Measurements from ENCODE around the gene LMF1.
A peak's percentile ranks its signal among the peaks of the same experiment; 100 is the strongest.
"Not testable (repeated sequence)": the region's sequence is repeated elsewhere in the genome, so short reads cannot be mapped to it uniquely, and the experiment has no call there.

LMF1 gene

DNA sequence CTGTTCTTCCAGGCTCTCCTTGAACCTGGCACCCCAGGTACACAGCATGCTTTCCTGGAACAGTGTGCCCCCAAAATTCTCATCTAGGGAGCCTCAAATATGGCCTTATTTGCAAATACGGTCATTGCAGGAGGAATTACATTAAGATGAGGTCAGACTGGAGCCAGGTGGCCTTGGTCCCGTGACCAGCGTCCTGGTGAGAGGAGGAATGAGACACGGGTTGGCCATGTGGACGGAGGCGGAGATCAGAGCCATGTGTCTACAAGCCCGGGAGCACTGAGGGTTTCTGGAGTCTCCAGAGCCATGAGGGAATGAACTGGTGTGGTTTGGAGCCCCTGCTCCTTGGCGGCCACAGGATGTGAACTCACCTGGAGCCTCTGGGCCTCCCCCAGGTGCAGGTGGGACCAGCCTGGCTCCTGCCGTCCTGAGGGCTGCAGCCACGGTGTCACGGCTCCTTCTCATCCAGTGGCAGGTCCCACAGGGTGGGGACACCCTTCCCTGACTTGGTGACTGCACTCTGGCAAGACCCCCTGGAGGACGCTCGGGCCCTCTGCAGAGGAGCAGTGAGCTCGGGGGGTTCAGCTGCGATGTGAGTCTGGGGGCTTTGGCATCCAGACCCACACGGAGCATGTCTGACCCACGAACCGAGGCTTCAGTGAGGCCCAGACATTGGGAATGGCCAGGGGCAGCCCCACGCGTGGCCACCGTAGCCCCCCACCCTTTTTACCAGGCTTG lies 148.4 kb downstream of the LMF1 start:
- no peak for DNase-seq

DNA sequence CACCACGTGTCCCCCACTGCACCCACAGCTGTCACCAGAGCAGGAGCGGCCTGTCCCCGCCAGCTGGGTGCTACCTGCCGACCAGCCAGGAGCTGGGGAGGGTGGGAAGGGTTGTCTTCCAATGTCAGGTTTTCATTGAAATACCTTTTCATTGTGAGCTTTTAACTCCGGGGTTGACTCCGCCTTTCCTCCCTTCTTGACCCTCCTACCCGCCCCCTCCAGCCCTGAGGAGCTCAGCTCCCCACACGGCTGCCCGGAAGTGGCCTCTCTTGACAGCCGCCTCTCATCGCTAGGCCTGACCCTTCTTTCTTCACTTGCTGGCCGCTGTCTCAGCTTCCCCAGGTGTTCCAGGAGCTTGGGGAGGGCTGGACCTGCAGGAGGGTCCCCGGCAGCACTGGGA lies 149.0 kb downstream of the LMF1 start:
- no peak for DNase-seq

DNA sequence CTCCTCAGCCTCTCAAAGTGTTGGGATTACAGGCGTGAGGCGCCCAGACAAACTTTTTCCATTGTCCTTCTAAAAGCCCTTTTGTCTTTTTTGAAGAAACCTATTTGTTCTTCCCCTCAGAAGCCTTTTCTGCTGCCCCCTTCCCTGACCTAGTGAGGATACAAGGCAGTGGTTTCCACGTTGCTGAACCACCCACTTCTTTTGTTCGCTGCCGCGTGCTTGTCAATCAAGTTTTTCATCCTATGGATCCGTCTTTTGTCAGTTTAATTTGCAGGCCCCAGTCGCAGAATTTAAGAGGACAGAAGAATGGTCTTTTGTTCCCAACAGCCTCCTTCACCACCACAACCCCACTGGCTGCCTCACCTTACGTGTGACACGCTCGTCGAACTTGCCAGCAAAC lies 150.0 kb downstream of the LMF1 start:
- no peak for DNase-seq

DNA sequence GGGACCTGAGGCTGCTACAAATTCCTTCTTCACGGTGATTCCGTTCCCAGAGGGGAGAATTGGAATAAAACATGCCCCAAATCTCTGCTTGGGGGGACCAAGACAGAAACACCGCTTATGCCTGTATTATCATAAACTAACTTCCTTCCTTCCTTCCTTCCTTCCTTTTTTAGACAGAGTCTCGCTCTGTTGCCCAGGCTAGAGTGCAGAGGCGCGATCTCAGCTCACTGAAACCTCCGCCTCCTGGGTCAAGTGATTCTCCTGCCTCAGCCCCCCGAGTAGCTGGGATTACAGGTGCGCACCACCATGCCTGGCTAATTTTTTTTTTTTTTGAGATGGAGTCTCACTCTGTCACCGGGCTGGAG lies 150.8 kb downstream of the LMF1 start:
- DNase-seq = not testable (repeated sequence)

DNA sequence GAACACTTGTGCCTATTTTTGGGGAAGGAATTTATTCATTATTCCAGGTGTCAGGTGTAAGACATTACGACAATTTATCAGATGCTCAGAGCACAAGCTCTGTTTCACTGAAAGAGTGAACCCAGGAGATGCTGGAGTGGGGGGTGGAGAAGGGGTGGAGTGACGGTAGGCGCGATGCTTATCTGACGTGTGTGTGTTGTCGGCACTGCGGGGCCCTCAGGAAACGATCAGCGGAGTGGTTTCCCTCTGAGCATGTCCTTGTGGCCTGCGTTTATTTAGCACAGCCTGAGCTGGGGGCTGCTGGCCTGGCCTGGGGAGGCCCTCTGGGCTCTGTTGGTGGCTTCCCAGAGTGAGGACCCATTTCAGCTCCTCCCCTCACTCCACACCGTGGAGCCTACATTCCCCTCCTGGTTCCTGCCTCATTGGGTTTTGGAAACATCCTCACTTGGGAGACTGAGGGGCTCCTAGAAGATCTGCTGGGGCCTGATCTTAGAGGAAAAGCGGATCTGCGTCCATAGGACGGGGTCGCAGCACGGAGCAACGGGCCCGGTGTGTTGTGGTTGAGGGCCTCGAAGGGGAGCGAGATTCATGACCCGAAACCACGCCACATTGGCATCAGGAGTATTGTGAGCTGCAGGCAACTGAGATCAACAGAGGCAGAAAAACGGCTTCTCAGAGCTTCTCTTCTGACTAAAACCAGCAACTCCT lies 151.3 kb downstream of the LMF1 start:
- no peak for DNase-seq

DNA sequence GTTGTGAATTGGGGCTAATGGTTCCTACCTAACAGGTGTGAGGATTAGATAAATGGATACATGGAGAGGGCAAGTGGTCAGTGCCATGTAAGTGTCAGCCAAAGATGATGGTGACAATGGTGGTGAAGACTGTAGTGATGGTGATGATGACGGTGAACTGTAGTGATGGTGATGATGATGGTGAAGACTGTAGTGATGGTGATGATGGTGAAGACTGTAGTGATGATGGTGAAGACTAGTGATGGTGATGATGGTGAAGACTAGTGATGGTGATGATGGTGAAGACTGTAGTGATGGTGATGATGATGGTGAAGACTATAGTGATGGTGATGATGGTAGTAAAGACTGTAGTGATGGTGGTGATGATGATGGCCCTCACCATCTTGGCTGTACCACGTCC lies 152.2 kb downstream of the LMF1 start:
- DNase-seq = no peak

DNA sequence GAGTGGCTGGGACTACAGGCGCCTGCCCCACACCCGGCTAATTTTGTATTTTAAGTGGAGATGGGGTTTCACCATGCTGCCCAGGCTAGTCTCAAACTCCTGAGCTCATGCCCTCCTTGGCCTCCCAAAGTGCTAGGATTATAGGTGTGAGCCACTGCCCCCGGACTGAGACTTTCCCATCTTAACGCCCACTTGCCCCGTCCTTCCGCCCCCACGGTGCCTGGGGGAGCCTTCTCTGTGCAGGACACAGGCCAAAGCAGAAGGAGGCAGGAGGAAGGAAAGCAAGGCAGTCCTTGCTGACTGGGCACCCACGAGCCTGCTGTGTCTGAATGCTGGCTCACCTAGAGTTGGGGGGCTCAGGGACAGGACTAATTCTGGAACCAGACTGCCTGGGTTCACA lies 152.7 kb downstream of the LMF1 start:
- DNase-seq = no peak

DNA sequence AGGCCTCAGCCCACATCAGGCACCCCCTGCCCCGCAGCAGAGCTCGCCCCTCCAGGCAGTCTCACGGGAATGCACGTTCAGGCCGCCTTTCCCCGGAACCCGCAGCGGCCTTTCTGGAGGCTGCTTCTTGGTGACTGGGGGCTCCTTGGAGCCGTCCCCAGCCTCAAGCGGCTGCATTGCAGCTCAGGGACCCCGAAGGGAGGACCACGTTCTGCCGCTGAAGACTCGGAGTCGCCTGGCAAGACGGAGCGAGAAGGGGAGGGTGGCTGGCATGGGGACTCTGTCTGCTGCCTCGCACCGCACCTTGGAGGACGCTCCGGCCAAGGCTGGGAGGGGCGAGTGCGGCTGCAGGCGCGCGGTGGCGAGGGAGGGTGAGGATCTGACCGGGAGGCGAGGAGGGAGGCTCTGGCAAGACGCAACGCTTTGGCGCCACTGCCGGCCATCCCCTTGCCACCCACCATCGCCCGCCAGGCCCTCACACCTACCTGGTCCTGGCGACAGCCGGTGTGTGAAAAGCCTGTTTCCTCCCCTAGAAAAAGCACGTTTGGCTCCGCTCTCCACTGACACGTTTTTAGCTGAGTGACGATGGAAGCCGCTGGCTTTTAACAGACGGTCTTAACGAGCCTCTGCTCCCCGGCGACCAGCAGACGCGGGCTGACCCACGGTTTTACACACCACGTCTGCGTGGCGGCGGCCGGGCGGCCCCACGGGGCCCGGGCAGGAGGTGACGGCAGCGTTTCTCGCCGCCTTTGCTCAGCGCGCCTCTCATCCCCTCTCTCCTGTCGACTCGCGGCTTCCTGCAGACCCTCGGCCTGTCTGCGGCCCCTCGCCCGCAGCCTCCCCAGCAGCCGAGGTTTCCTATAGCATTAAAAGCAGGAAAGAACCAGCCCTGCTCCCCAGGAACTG lies 153.5 kb downstream of the LMF1 start:
- no peak for DNase-seq

DNA sequence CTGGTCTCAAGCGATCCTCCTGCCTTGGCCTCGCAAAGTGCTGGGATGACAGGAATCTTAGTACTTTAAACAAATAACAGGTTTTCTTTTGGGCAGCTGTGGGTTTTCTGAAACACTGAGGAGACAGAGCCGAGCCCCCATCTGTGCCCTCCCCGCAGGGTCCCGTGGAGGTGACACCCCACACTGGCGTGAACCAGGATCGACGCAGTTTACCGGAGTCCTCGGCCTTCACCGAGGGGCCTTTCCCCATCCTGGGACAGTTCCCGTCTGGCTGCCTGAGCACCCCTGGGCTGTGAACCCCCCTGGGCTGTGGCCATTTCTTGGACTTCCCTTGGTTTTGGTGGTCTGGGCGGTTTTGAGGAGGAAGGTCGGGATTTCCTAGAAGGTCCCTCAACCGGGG lies 154.9 kb downstream of the LMF1 start:
- no peak for DNase-seq

DNA sequence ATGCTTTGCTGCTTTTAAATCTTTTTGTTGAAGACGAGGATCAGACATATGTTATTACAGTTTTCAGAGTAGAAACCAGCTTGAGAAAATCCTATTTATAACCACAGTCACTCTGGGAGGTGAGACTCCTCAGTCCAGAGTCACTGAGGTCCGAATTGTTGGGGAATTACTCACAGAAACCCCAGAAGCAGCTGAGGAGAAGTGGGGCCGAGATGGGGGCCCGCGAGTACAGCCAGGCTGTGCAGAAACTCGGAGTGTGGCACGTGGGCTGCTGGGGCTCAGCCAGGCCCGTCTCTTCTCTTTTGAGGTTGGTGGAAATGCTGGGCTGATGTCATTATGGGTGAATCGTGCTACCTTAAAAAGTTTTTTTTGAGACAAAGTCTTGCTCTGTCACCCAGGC lies 155.8 kb downstream of the LMF1 start:
- DNase-seq = no peak

DNA sequence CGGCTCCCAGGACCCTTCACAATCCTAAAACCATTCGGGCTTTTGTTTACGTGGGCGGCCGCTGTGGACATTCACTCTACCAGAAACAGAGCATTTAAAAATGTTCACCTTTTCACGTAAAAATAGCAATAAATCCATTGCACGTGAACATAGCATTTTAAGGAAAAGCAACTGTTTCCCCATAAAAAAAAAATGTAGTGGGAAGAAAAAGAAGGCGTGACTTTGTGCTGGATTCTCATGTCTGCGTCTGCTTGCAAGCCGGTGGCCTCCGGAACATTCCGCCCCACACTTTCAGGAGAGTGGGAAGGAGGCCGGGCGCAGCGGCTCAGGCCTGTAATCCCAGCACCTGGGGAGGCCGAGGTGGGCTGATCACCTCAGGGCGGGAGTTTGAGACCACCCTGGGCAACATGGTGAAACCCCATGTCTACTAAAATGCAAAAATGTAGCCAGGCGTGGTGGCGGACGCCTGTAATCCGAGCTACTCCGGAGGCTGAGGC lies 156.8 kb downstream of the LMF1 start:
- DNase-seq = no peak

DNA sequence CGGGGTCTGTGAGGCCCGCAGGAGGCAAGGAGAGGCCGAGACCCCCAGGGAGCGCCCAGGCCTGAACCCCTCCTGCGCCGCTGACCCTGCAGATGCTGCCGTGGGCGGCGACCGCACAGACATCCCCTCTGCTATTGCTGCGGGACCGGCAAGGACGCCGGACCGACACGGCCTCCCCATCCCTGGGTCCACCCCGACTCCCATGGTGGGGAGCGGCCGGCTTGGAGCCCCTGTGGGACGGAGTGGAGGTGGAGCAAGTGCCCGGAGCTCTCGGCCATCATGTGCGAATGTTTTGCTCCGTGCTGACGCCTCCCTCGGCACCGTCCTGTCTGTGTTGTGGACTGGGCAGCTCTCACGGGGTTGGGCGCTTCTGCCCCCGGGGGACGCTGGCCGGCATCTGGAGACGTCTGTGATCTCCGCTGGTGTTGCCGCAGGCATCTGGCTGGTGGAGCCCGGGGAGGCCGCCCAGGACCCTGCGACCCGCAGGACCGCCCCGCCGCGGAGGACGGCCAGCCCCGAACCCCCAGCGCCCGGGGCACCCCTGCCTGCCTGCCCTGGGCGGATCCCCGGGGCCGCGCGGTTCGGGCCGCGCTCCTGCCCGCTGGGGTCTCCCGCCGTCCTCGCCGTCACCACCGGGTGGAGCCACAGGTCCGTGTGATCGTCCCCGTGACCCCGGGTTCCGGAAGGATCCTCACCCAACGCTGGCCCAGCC lies 157.4 kb downstream of the LMF1 start:
- no peak for DNase-seq

DNA sequence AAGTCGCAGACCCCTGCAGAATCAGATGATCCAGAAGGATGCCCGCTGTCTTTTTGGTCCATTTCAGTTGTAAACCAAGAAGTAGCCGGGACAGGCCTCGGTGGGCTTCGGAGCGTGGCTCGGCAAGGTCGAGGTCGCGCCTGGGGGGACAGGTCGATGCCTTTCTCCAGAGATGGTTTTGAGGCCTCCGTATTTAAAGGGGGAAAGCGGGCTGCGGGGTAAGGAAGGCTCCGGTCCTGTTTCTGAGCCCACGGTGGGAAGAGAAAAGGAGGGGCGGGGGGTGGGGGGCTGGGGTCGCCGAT lies 162.7 kb downstream of the LMF1 start:
- no peak for DNase-seq

DNA sequence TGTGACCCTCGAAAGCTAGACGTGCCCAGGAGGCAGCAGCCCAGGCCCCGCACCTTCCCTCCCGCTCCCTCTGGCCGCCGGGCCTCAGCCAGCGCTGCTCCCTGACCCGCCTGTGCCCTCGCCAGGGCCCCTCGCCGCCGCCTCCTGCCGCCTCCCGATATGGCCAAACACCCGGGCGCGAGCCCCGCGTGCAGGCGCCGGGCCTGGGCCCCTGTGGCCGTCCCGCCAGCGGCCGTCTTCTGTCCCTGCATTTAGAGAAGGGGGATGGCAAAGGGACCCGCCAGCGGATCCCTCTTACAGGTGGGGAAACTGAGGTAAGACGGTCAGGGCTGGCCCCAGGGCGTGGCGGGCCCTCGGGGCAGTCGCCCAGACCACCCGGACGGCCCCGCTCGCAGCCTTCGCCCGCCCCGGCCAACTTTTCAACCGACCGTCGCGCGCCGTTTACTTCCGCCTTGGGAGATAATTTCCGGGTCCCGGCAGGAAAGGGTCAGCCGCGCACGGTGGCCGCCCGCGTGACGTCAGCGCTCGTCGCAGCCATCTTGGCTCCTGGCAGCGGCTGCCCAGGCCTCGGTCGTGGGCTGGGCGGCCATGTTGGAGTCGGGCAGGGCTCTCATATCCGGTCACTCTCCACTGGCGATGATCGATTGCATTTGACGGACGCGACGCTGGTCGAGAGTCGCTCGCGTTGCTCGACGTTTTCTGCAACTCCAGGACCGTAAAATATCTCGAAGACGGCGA lies 163.3 kb downstream of the LMF1 start:
- peak; percentile 50 for DNase-seq

DNA sequence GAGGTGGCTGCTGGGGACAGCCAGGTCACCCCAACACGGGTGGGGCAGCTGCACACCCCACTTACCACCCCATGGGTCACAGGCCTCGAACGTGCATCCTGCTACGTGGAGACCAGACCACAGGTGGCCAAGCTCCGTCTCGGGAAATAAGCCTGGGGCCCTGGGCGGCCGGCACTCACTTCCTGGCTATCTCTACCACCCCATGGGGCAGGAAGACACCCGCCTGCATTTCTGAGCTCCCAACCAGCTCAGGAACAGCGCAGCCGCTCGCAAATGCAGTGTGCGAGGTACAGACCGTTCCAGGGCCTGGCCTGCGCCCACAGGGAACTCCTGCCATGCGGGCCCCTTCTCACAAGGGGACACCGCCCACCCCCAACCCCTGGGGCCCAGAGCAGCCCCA lies 165.3 kb downstream of the LMF1 start:
- DNase-seq = no peak

DNA sequence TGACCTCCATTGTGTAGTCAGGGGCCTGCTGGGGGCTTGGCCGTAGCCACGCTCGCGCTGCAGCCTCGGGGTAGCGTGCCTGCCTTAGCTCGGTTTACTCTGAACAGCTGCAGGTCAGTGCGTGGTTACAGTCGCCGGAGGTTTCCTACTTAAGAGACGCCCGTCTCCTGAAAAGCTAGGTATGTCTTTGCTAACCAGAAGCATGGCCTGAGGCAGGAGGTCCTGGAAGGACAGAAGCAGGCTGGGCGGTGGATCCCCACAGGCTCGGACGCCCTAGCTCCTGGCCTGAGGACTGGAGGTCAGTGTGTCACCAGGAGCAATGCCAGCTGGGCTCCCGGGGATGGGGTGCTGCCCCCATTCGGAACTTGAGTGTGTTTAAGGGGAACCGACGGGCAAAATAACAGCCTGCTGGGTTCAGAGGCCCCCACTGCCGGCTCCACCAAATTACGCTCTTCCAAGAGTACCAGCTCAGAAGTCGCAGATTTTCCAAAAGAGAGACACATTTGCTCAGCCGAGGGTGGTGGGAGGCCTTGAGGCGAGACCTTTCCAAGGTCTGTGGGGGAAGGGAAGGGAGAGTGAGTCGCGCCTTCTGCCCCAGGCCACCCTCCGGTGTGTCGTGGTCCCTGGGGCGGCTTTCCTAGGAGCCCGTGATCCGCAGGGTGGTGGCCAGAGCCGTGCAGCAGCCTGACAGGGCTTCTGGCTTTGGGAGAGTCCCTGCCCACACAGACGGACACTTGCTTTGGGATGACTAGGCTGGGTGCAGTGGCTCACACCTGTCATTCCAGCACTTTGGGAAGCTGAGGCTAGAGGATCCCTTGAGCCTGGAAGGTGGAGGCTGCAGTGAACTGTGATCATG lies 166.4 kb downstream of the LMF1 start:
- no peak for DNase-seq

DNA sequence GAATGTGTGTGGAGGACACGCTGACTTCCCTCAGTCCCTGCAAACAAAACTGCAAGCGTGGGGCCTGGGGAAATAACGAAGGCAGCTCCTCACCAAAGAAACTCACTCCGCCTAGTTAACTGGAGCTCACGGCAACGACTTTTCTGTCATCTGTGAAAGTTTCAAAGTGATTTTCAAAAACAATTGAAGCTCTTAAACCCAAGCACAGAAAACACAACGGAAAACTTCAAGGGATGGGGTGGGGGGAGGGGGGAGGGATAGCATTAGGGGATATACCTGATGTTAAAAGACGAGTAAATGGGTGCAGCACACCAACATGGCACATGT lies 167.1 kb downstream of the LMF1 start:
- DNase-seq = no peak
